GM12891 (cell line): ENCODE data around the gene PCDHB6.
"Not testable (repeated sequence)": the region's sequence is repeated elsewhere in the genome, so short reads cannot be mapped to it uniquely, and the experiment has no call there.

Source experiments
- PAX5 ChIP-seq: IDR thresholded peaks from 2 replicates; pipeline ENCODE4 v1.6.1; 2011; ENCODE audit warnings: low read length, moderate library complexity, mild to moderate bottlenecking; ENCODE audit not compliant: insufficient read depth, severe bottlenecking
- POLR2A ChIP-seq: IDR thresholded peaks from 2 replicates; pipeline ENCODE4 v1.6.1; 2011; ENCODE audit warnings: low read depth, low read length, control low read depth
- POLR2AphosphoS5 ChIP-seq: IDR thresholded peaks from 2 replicates; pipeline ENCODE4 v1.6.1; 2011; ENCODE audit warnings: low read depth, low read length, control low read depth
- TAF1 ChIP-seq: IDR thresholded peaks from 2 replicates; pipeline ENCODE4 v1.6.1; 2011; ENCODE audit warnings: low read depth, low read length, control low read depth

DNA sequence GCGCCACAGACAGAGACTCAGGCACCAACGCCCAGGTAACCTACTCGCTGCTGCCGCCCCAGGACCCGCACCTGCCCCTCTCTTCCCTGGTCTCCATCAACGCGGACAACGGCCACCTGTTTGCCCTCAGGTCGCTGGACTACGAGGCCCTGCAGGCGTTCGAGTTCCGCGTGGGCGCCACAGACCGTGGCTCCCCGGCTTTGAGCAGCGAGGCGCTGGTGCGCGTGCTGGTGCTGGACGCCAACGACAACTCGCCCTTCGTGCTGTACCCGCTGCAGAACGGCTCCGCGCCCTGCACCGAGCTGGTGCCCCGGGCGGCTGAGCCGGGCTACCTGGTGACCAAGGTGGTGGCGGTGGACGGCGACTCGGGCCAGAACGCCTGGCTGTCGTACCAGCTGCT is 47.8 kb upstream of the PCDHB6 start:
- TF ChIP-seq POLR2A, POLR2AphosphoS5, TAF1, PAX5: not testable (repeated sequence)
